Right atrium auricular region (tissue), 2 donors: Measurements from ENCODE around the gene GCH1. TPM values are rescaled to one million over a fixed set of nuclear protein-coding genes. Genes with fewer than 3 reads are reported as not detected.

Source experiments
- DNase-seq: peaks from one replicate; pipeline ENCODE4 v3.0.0-alpha.2; 2019; ENCODE audit warnings: low spot score
- H3K27ac ChIP-seq, 2 donors: fragments of 200-600 bp; sonication (generic); 1 replicate in 1 of 2; 2 replicates in 1 of 2; pipeline ENCODE4 v1.5.1; 2016 to 2019
- H3K27me3 ChIP-seq, 2 donors: fragments of 200-600 bp; sonication (generic); one replicate each; pipeline versions ENCODE4 v1.5.1 to v1.6.0; 2017 to 2019
- H3K36me3 ChIP-seq: fragments of 200-600 bp; sonication (generic); one replicate; pipeline ENCODE4 v1.5.1; 2016
- H3K4me1 ChIP-seq, 2 donors: fragments of 200-600 bp; sonication (generic); one replicate each; pipeline versions ENCODE4 v1.5.1 to v1.6.0; 2017 to 2019
- H3K4me3 ChIP-seq, 2 donors: fragments of 200-600 bp; sonication (generic); 1 replicate in 1 of 2; 2 replicates in 1 of 2; pipeline ENCODE4 v1.5.1; 2017 to 2019; ENCODE audit warnings: mild to moderate bottlenecking in 1 of 2, moderate library complexity in 1 of 2
- H3K9me3 ChIP-seq, 2 donors: fragments of 200-600 bp; sonication (generic); one replicate each; pipeline ENCODE4 v1.5.1; 2019
- CTCF ChIP-seq, 2 donors: fragments of 200-600 bp; sonication (generic); IDR thresholded peaks; one replicate each; pipeline ENCODE4 v1.5.1; 2019; ENCODE audit warnings: antibody characterized with exemption in 2 of 2
- total RNA-seq, 2 donors: library from RNA; depleted of rRNA; stranded (reverse); fragments of >200 nt; gene quantifications; one replicate each; pipeline ENCODE4 v1.1.0, GENCODE V29; 2016

Gene GCH1
- total RNA-seq, 2 donors from 2014 or later = 2.4 to 3.8 TPM

- no peak for TF ChIP-seq CTCF (IDR thresholded peaks at IDR 0.05)
- DNase-seq = no peak
- Histone ChIP-seq H3K4me1 (no peaks in the 10 kb centered on the region), H3K4me3 (no peak overlapping the region), H3K27ac (no peak overlapping the region), H3K9me3 (no peaks in the 10 kb centered on the region), H3K36me3 (no peaks in the 10 kb centered on the region), H3K27me3 (no peaks in the 10 kb centered on the region)
Measured at GRCh38 chr14:54815515-54815914, 87.1 kb downstream of the GCH1 start.

- no peak for TF ChIP-seq CTCF (IDR thresholded peaks at IDR 0.05)
- no peak for DNase-seq
- no peak overlapping the region for H3K4me3 ChIP-seq
Measured at GRCh38 chr14:54815016-54815415, 87.6 kb downstream of the GCH1 start.

GRCh38 chr14:54814076-54814475 lies 88.5 kb downstream of the GCH1 start:
- no peak overlapping the region for H3K4me3 ChIP-seq
- H3K4me1 ChIP-seq = no peaks in the 10 kb centered on the region
- no peak overlapping the region for H3K27ac ChIP-seq
- H3K36me3 ChIP-seq = no peaks in the 10 kb centered on the region
- no peaks in the 10 kb centered on the region for H3K27me3 ChIP-seq
- TF ChIP-seq CTCF (IDR thresholded peaks at IDR 0.05) = no peak
- no peaks in the 10 kb centered on the region for H3K9me3 ChIP-seq
- DNase-seq = no peak

More at GRCh38 chr14:54815016-54815415, 87.6 kb downstream of the GCH1 start:
- Histone ChIP-seq H3K9me3 (no peaks in the 10 kb centered on the region), H3K4me1 (no peaks in the 10 kb centered on the region), H3K36me3 (no peaks in the 10 kb centered on the region), H3K27ac (no peak overlapping the region), H3K27me3 (no peaks in the 10 kb centered on the region)

GRCh38 chr14:54813081-54813480 lies 89.5 kb downstream of the GCH1 start:
- H3K27me3 ChIP-seq = no peaks in the 10 kb centered on the region
- no peaks in the 10 kb centered on the region for H3K36me3 ChIP-seq
- H3K9me3 ChIP-seq = no peaks in the 10 kb centered on the region
- DNase-seq = no peak
- no peak for TF ChIP-seq CTCF (IDR thresholded peaks at IDR 0.05)
- no peak overlapping the region for H3K27ac ChIP-seq
- H3K4me3 ChIP-seq = no peak overlapping the region
- no peaks in the 10 kb centered on the region for H3K4me1 ChIP-seq

GRCh38 chr14:54812617-54813016 lies 90.0 kb downstream of the GCH1 start:
- Histone ChIP-seq H3K36me3 (no peaks in the 10 kb centered on the region), H3K9me3 (no peaks in the 10 kb centered on the region), H3K4me3 (no peak overlapping the region), H3K4me1 (no peaks in the 10 kb centered on the region), H3K27ac (no peak overlapping the region), H3K27me3 (no peaks in the 10 kb centered on the region)
- DNase-seq = no peak
- TF ChIP-seq CTCF (IDR thresholded peaks at IDR 0.05) = no peak

- no peak for DNase-seq
- H3K4me1 ChIP-seq = peaks cover 0 to 12% of the 10 kb centered on the region in 2 donors
- no peak overlapping the region for H3K27ac ChIP-seq
- no peaks in the 10 kb centered on the region for H3K27me3 ChIP-seq
- H3K36me3 ChIP-seq = no peaks in the 10 kb centered on the region
- H3K9me3 ChIP-seq = no peaks in the 10 kb centered on the region
- TF ChIP-seq CTCF (IDR thresholded peaks at IDR 0.05) = no peak
- no peak overlapping the region for H3K4me3 ChIP-seq
Measured at GRCh38 chr14:54809767-54810166, 92.9 kb downstream of the GCH1 start.
